Upper lobe of left lung (tissue), 4 donors: ENCODE measurements around the gene L3MBTL1.

Source experiments
- EP300 ChIP-seq, 4 donors: sonication (generic); formaldehyde crosslinking; IDR thresholded peaks; one replicate each; pipeline ENCODE4 v1.5.1; 2017; ENCODE audit warnings: antibody characterized with exemption in 4 of 4, control low read depth in 2 of 4
- TF ChIP-seq, protein P1 (sequence below), 6 experiments: fragments of 450-650 bp in 4 of 6; fragments of 200-600 bp in 2 of 6; sonication (generic) in 2 of 6; IDR thresholded peaks; one replicate each; pipeline ENCODE4 v1.5.1; 2016 to 2019; ENCODE audit warnings: antibody characterized with exemption in 6 of 6

DNA sequence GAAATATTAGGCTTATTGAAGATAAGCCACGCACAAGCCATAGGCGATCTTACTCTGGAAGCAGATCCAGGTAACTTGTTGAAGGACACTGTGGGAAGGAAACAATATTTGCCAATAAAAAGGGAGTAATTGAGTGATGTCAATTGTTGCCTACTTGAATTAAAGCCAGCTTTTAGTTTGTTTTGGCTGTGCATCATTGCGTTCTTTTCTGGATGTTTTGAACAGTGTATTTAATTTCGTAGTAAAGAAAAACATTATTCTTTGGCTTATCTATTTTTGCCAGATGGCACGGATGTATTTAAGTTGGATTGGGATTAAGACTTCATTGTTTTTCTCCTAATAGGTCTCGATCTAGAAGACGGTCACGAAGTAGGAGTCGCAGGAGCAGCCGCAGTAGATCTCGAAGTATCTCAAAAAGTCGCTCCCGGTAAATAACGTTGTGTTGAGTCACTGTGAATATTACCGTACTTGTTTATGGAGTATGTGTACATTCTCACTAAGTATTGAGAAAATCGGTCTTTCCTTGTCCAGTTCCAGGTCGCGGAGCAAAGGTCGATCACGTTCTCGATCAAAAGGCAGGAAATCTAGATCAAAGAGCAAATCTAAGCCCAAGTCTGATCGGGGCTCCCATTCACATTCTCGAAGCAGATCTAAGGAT lies 47.2 kb upstream of the L3MBTL1 start:
- TF ChIP-seq, protein P1, sequence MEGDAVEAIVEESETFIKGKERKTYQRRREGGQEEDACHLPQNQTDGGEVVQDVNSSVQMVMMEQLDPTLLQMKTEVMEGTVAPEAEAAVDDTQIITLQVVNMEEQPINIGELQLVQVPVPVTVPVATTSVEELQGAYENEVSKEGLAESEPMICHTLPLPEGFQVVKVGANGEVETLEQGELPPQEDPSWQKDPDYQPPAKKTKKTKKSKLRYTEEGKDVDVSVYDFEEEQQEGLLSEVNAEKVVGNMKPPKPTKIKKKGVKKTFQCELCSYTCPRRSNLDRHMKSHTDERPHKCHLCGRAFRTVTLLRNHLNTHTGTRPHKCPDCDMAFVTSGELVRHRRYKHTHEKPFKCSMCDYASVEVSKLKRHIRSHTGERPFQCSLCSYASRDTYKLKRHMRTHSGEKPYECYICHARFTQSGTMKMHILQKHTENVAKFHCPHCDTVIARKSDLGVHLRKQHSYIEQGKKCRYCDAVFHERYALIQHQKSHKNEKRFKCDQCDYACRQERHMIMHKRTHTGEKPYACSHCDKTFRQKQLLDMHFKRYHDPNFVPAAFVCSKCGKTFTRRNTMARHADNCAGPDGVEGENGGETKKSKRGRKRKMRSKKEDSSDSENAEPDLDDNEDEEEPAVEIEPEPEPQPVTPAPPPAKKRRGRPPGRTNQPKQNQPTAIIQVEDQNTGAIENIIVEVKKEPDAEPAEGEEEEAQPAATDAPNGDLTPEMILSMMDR (IDR thresholded peaks at IDR 0.05): no peak
- no peak for TF ChIP-seq EP300 (IDR thresholded peaks at IDR 0.05)
